Stimulated activated naive CD8-positive, alpha-beta T cell treated with anti-CD3 and anti-CD28 coated beads, Interleukin-15, Interleukin-2, amounts not matched to agents 100 ng/mL and 50 ng/mL, for 24 hours (primary cell): ENCODE measurements around the gene G6PD.
"Not testable (repeated sequence)": the region's sequence is repeated elsewhere in the genome, so short reads cannot be mapped to it uniquely, and the experiment has no call there.

Experiments
- H3K27ac Mint-ChIP-seq: one replicate; pipeline ENCODE4 v1.8.0; 2021; ENCODE audit warnings: mild to moderate bottlenecking, mixed read lengths
- H3K27me3 Mint-ChIP-seq: one replicate; pipeline ENCODE4 v1.8.0; 2021; ENCODE audit warnings: mixed read lengths
- H3K36me3 Mint-ChIP-seq: one replicate; pipeline ENCODE4 v1.8.0; 2021; ENCODE audit warnings: low read depth, mixed read lengths
- H3K4me1 Mint-ChIP-seq: one replicate; pipeline ENCODE4 v1.8.0; 2021; ENCODE audit warnings: low read depth, mixed read lengths
- H3K4me3 Mint-ChIP-seq: one replicate; pipeline ENCODE4 v1.8.0; 2021; ENCODE audit warnings: mild to moderate bottlenecking, mixed read lengths
- H3K9me3 Mint-ChIP-seq: one replicate; pipeline ENCODE4 v1.8.0; 2021; ENCODE audit warnings: mixed read lengths

G6PD gene

GRCh38 chrX:154511761-154512160 lies 34.9 kb downstream of the G6PD start:
- H3K27me3 Mint-ChIP-seq = no peaks in the 10 kb centered on the region
- H3K36me3 Mint-ChIP-seq = peaks cover 28% of the 10 kb centered on the region
- peak overlapping the region; percentile 65 for H3K27ac Mint-ChIP-seq
- no peaks in the 10 kb centered on the region for H3K9me3 Mint-ChIP-seq
- no peak overlapping the region for H3K4me3 Mint-ChIP-seq
- H3K4me1 Mint-ChIP-seq = peaks cover 41% of the 10 kb centered on the region

GRCh38 chrX:154509455-154509854 lies 37.2 kb downstream of the G6PD start:
- Mint-ChIP-seq H3K4me3 (no peak overlapping the region), H3K27me3 (no peaks in the 10 kb centered on the region), H3K9me3 (no peaks in the 10 kb centered on the region), H3K4me1 (peaks cover 28% of the 10 kb centered on the region), H3K27ac (no peak overlapping the region), H3K36me3 (peaks cover 28% of the 10 kb centered on the region)

- peaks cover 22% of the 10 kb centered on the region for H3K36me3 Mint-ChIP-seq
- no peaks in the 10 kb centered on the region for H3K27me3 Mint-ChIP-seq
- no peaks in the 10 kb centered on the region for H3K9me3 Mint-ChIP-seq
- H3K4me3 Mint-ChIP-seq = no peak overlapping the region
- no peak overlapping the region for H3K27ac Mint-ChIP-seq
- peaks cover 20% of the 10 kb centered on the region for H3K4me1 Mint-ChIP-seq
Observed at GRCh38 chrX:154508384-154508745, 38.3 kb downstream of the G6PD start.

- peaks cover 20% of the 10 kb centered on the region for H3K4me1 Mint-ChIP-seq
- H3K27me3 Mint-ChIP-seq = no peaks in the 10 kb centered on the region
- H3K4me3 Mint-ChIP-seq = no peak overlapping the region
- H3K27ac Mint-ChIP-seq = no peak overlapping the region
- no peaks in the 10 kb centered on the region for H3K9me3 Mint-ChIP-seq
- H3K36me3 Mint-ChIP-seq = peaks cover 22% of the 10 kb centered on the region
Observed at GRCh38 chrX:154507673-154508383, 38.8 kb downstream of the G6PD start.

- peaks cover 22% of the 10 kb centered on the region for H3K36me3 Mint-ChIP-seq
- no peak overlapping the region for H3K27ac Mint-ChIP-seq
- peaks cover 10% of the 10 kb centered on the region for H3K4me1 Mint-ChIP-seq
- no peak overlapping the region for H3K4me3 Mint-ChIP-seq
- H3K27me3 Mint-ChIP-seq = no peaks in the 10 kb centered on the region
- no peaks in the 10 kb centered on the region for H3K9me3 Mint-ChIP-seq
Observed at GRCh38 chrX:154506483-154507332, 39.9 kb downstream of the G6PD start.

- peaks cover under 1% of the 10 kb centered on the region for H3K4me1 Mint-ChIP-seq
Observed at GRCh38 chrX:154505734-154506133, 40.9 kb downstream of the G6PD start.

GRCh38 chrX:154502989-154503388 lies 43.7 kb downstream of the G6PD start:
- no peaks in the 10 kb centered on the region for H3K36me3 Mint-ChIP-seq
- H3K9me3 Mint-ChIP-seq = no peaks in the 10 kb centered on the region
- H3K27ac Mint-ChIP-seq = no peak overlapping the region
- no peaks in the 10 kb centered on the region for H3K27me3 Mint-ChIP-seq
- no peak overlapping the region for H3K4me3 Mint-ChIP-seq
- no peaks in the 10 kb centered on the region for H3K4me1 Mint-ChIP-seq

More at GRCh38 chrX:154505734-154506133, 40.9 kb downstream of the G6PD start:
- no peaks in the 10 kb centered on the region for H3K27me3 Mint-ChIP-seq
- H3K36me3 Mint-ChIP-seq = peaks cover 17% of the 10 kb centered on the region
- no peaks in the 10 kb centered on the region for H3K9me3 Mint-ChIP-seq
- no peak overlapping the region for H3K4me3 Mint-ChIP-seq
- H3K27ac Mint-ChIP-seq = no peak overlapping the region

- Mint-ChIP-seq H3K36me3 (no peaks in the 10 kb centered on the region), H3K4me1 (no peaks in the 10 kb centered on the region), H3K27ac (no peak overlapping the region), H3K27me3 (no peaks in the 10 kb centered on the region), H3K9me3 (no peaks in the 10 kb centered on the region), H3K4me3 (no peak overlapping the region)
Observed at GRCh38 chrX:154502098-154502497, 44.5 kb downstream of the G6PD start.

- H3K4me3 Mint-ChIP-seq, H3K36me3 Mint-ChIP-seq, H3K9me3 Mint-ChIP-seq, H3K27me3 Mint-ChIP-seq, H3K4me1 Mint-ChIP-seq, H3K27ac Mint-ChIP-seq: not testable (repeated sequence)
Observed at GRCh38 chrX:154501423-154501822, 45.2 kb downstream of the G6PD start.

GRCh38 chrX:154496591-154497137 lies 50.0 kb downstream of the G6PD start:
- H3K27ac Mint-ChIP-seq, H3K9me3 Mint-ChIP-seq, H3K36me3 Mint-ChIP-seq, H3K4me3 Mint-ChIP-seq, H3K27me3 Mint-ChIP-seq, H3K4me1 Mint-ChIP-seq: not testable (repeated sequence)

- H3K27ac Mint-ChIP-seq = no peak overlapping the region
Observed at GRCh38 chrX:154495472-154495922, 51.1 kb downstream of the G6PD start.

GRCh38 chrX:154494715-154495114 lies 51.9 kb downstream of the G6PD start:
- Mint-ChIP-seq H3K9me3 (no peaks in the 10 kb centered on the region), H3K27me3 (no peaks in the 10 kb centered on the region), H3K36me3 (no peaks in the 10 kb centered on the region), H3K4me1 (peaks cover 7% of the 10 kb centered on the region), H3K4me3 (no peak overlapping the region), H3K27ac (no peak overlapping the region)

More at GRCh38 chrX:154495472-154495922, 51.1 kb downstream of the G6PD start:
- no peaks in the 10 kb centered on the region for H3K27me3 Mint-ChIP-seq
- H3K4me1 Mint-ChIP-seq = peaks cover 7% of the 10 kb centered on the region
- H3K4me3 Mint-ChIP-seq = no peak overlapping the region
- no peaks in the 10 kb centered on the region for H3K9me3 Mint-ChIP-seq
- H3K36me3 Mint-ChIP-seq = no peaks in the 10 kb centered on the region

- Mint-ChIP-seq H3K9me3 (no peaks in the 10 kb centered on the region), H3K4me1 (peaks cover 30% of the 10 kb centered on the region), H3K4me3 (peak within 1 kb of the TSS; percentile 91)
Observed at GRCh38 chrX:154490414-154491083, 56.1 kb downstream of the G6PD start, which contains the start of gene SLC10A3. Gene SLC10A3, minus strand, starts transcription at chrX:154490629. Its CDS starts 1,689 bp downstream, at chrX:154488940.

GRCh38 chrX:154490021-154490413 lies 56.6 kb downstream of the G6PD start:
- Mint-ChIP-seq H3K4me3 (peak overlapping the region; percentile 91), H3K27ac (peak overlapping the region; percentile 86), H3K9me3 (no peaks in the 10 kb centered on the region), H3K4me1 (peaks cover 30% of the 10 kb centered on the region), H3K36me3 (peaks cover 5% of the 10 kb centered on the region), H3K27me3 (no peaks in the 10 kb centered on the region)

More at GRCh38 chrX:154490414-154491083, 56.1 kb downstream of the G6PD start, which contains the start of gene SLC10A3:
- peaks cover 5% of the 10 kb centered on the region for H3K36me3 Mint-ChIP-seq
- no peaks in the 10 kb centered on the region for H3K27me3 Mint-ChIP-seq
- peak within 1 kb of the TSS; percentile 86 for H3K27ac Mint-ChIP-seq
